Esophagus squamous epithelium (tissue), 5 donors: Measurements from ENCODE around the gene JOSD1. TPM values are rescaled to one million over a fixed set of nuclear protein-coding genes. Genes with fewer than 3 reads are reported as not detected.

Experiments used
- DNase-seq: peaks from one replicate; lab custom pipeline; 2025; lab: John Stamatoyannopoulos, UW
- H3K27ac ChIP-seq, 4 donors: fragments of 200-600 bp; sonication (generic); one replicate each; pipeline ENCODE4 v1.5.1; 2016 to 2019; ENCODE audit warnings: mild to moderate bottlenecking in 1 of 4
- H3K27me3 ChIP-seq, 4 donors: fragments of 200-600 bp; sonication (generic); 1 replicate in 3 of 4; 2 replicates in 1 of 4; pipeline versions ENCODE4 v1.5.1 to v1.6.0; 2017 to 2021; ENCODE audit warnings: antibody characterized with exemption in 1 of 4
- H3K36me3 ChIP-seq, 3 donors: fragments of 200-600 bp; sonication (generic); one replicate each; pipeline ENCODE4 v1.5.1; 2016 to 2019
- H3K4me1 ChIP-seq, 3 donors: fragments of 200-600 bp; sonication (generic); one replicate each; pipeline ENCODE4 v1.5.1; 2017 to 2019
- H3K4me3 ChIP-seq, 4 donors: fragments of 200-600 bp; sonication (generic); 1 replicate in 3 of 4; 2 replicates in 1 of 4; pipeline ENCODE4 v1.5.1; 2016 to 2019; ENCODE audit warnings: mild to moderate bottlenecking in 2 of 4, moderate library complexity in 1 of 4
- H3K9me3 ChIP-seq, 3 donors: fragments of 200-600 bp; sonication (generic); one replicate each; pipeline ENCODE4 v1.5.1; 2016 to 2019
- POLR2A ChIP-seq, 4 donors: fragments of 450-650 bp; IDR thresholded peaks; one replicate each; pipeline ENCODE4 v1.6.1; 2017; ENCODE audit warnings: antibody characterized with exemption in 4 of 4, mild to moderate bottlenecking in 4 of 4, moderate library complexity in 3 of 4
- WGBS, 2 donors: methylation state at CpG; one replicate each; pipeline ENCODE4 v1.1.5; 2018; 5-methylcytosine and 5-hydroxymethylcytosine counted together
- intact Hi-C: fragments of 100-400 bp; cut with DNase I; formaldehyde crosslinking; loops from one replicate; pipeline ENCODE4 v1.15.0; 2022
- total RNA-seq, 4 donors: library from RNA; depleted of rRNA; stranded (reverse); fragments of >200 nt; gene quantifications; one replicate each; pipeline ENCODE4 v1.1.0, GENCODE V29; 2016
- TF ChIP-seq, protein P1 (sequence below), 6 experiments: fragments of 450-650 bp in 4 of 6; fragments of 200-600 bp in 2 of 6; sonication (generic) in 2 of 6; IDR thresholded peaks; one replicate each; pipeline ENCODE4 v1.5.1; 2016 to 2019; ENCODE audit warnings: antibody characterized with exemption in 6 of 6, mild to moderate bottlenecking in 4 of 6, moderate library complexity in 4 of 6
- donor health status: DM: yes; HTN: yes; CAD: no.

Gene JOSD1
- total RNA-seq, result 10 to 100 TPM; 27.8 to 48.8 (median 33.1) TPM

DNA sequence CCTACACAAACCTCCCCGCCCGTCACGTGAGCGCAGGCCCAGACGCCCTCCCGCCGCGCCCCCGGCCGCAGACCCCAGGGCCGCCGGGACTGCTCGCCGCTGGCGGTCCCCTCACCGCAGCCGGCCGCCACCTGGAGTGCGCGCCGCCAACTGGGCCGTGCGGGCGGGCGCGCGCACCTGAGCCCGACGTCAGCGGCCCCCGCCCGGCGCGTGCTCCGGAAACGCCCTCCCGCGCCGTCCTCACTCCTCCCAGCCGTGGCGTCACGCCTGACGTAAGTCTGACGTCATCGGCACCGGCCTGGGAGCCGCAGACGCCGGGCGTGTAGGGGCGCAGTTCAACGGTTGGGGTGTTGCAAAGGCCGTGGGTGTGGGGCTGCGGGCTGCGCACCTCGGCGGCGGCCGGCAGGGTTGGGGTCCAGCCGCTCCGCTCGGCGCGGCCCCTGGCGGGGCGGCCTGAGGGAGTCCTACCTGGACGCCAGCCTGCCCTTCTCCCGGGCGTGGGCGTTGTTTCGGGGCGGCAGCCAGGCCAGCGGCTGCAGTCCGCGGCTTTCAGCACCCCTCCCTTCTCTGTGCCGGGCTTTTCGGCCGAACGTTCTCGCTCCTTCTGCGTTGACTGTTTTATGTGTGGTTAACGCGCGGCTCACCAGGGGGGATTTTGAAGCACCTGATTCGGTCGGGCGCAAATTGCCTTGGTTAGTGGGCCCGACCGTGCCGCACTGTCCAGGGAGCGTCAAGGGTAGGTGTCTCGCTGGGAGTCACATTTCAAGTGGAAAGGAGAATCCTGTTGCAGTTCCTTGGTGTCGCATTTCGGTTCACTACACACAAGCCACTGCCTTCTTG is at the start of gene JOSD1:
JOSD1 (minus strand) TSS at position 155 of the 840 bp plus-strand sequence. CDS start 956 bp downstream, outside the sequence.
- Histone ChIP-seq H3K27ac (peak within 1 kb of the TSS; percentile 96 to 99 (median 99)), H3K36me3 (no peaks in the 10 kb centered on the region), H3K9me3 (no peaks in the 10 kb centered on the region), H3K4me3 (peak within 1 kb of the TSS; percentile 59 to 84 (median 75)), H3K4me1 (peaks cover 44 to 62% (median 48%) of the 10 kb centered on the region in 3 donors), H3K27me3 (no peaks in the 10 kb centered on the region)
- 0 to 1% methylated on average over 2 to 25 of the region's 94 CpGs for WGBS, 2 donors
- DNase-seq, result peak; percentile 58
- peak in 3 of 4 donors; percentile 94 to 100 (median 100) for TF ChIP-seq POLR2A (IDR thresholded peaks at IDR 0.05)
- TF ChIP-seq, protein P1, sequence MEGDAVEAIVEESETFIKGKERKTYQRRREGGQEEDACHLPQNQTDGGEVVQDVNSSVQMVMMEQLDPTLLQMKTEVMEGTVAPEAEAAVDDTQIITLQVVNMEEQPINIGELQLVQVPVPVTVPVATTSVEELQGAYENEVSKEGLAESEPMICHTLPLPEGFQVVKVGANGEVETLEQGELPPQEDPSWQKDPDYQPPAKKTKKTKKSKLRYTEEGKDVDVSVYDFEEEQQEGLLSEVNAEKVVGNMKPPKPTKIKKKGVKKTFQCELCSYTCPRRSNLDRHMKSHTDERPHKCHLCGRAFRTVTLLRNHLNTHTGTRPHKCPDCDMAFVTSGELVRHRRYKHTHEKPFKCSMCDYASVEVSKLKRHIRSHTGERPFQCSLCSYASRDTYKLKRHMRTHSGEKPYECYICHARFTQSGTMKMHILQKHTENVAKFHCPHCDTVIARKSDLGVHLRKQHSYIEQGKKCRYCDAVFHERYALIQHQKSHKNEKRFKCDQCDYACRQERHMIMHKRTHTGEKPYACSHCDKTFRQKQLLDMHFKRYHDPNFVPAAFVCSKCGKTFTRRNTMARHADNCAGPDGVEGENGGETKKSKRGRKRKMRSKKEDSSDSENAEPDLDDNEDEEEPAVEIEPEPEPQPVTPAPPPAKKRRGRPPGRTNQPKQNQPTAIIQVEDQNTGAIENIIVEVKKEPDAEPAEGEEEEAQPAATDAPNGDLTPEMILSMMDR (IDR thresholded peaks at IDR 0.05), result peak in 2 of 6 experiments; percentile 19 to 36
- intact Hi-C loops, result no loop called here

DNA sequence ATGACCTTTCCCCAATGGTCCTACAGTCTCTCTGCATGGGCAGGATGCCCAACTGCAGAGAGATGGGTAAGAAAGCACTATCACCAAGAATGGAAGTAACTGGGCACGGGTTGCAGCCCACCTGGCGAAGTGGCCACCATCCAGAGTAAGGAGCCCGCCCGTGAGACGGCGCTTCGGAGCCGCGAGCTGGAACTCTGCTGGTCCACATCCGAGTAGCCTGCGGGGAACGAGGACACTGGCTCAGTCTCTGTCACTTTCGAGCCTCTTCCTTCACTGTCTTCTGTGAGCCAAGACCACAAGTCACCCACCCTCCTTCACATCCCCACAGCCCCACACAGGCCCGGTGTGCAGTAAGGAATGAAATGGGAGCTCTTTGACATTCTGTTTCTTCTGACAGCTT is 49.4 kb upstream of the JOSD1 start:
- Histone ChIP-seq H3K27me3 (no peaks in the 10 kb centered on the region), H3K36me3 (peaks cover 48 to 86% (median 63%) of the 10 kb centered on the region in 3 donors), H3K27ac (peak overlapping the region in 1 of 4 donors; percentile 70), H3K9me3 (no peaks in the 10 kb centered on the region), H3K4me3 (no peak overlapping the region), H3K4me1 (peaks cover 43 to 78% (median 52%) of the 10 kb centered on the region in 3 donors)
- intact Hi-C loops, result no loop called here
- DNase-seq, result no peak
- TF ChIP-seq, protein P1 (IDR thresholded peaks at IDR 0.05), result no peak
- TF ChIP-seq POLR2A (IDR thresholded peaks at IDR 0.05), result no peak
- WGBS, 2 donors, result 93 to 96% methylated on average over 9 to 13 of the region's 14 CpGs

DNA sequence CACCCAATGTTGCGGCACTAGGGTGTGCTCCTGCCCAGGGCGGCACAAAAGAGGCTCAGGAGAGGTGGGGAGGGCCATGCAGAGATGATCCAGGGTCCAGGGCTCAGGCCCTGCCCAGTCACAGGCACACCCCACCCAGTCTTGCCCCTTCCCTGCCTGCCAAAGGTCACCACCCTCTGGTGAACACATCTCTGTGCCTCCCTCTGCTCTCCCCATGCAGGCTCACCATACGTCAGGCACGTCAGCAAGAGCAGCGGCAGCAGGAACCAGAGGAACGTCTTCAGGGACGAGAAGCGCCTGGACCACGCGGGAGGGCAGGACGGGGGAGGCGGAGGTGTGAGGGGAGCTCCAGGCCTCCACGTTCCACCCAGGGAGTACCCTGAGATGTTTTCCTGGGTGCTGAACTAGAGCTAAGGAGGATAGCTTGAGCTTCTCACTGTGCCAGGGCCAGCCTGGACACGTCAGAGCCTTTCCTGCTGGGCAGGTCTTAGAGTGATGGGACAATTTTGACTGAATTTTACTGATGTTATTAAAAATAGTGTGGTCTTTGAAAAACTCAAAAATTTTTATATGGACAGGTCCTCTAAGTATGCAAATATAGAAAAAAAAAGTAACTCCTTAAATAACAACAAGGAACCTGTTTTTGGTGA is 47.9 kb upstream of the JOSD1 start:
- Histone ChIP-seq H3K4me1 (peaks cover 33 to 68% (median 47%) of the 10 kb centered on the region in 3 donors), H3K4me3 (no peak overlapping the region), H3K27me3 (no peaks in the 10 kb centered on the region), H3K27ac (peak overlapping the region; percentile 29 to 70 (median 68)), H3K36me3 (peaks cover 54 to 100% (median 71%) of the 10 kb centered on the region in 3 donors), H3K9me3 (no peaks in the 10 kb centered on the region)
- 43 to 46% methylated on average over 3 to 7 of the region's 14 CpGs for WGBS, 2 donors
- intact Hi-C loops, result loop anchor here (5.0 kb wide), 1 partner anchor 41 kb away; the partner anchor contains the start of gene GTPBP1
- no peak for TF ChIP-seq POLR2A (IDR thresholded peaks at IDR 0.05)
- TF ChIP-seq, protein P1 (IDR thresholded peaks at IDR 0.05), result no peak
- no peak for DNase-seq

DNA sequence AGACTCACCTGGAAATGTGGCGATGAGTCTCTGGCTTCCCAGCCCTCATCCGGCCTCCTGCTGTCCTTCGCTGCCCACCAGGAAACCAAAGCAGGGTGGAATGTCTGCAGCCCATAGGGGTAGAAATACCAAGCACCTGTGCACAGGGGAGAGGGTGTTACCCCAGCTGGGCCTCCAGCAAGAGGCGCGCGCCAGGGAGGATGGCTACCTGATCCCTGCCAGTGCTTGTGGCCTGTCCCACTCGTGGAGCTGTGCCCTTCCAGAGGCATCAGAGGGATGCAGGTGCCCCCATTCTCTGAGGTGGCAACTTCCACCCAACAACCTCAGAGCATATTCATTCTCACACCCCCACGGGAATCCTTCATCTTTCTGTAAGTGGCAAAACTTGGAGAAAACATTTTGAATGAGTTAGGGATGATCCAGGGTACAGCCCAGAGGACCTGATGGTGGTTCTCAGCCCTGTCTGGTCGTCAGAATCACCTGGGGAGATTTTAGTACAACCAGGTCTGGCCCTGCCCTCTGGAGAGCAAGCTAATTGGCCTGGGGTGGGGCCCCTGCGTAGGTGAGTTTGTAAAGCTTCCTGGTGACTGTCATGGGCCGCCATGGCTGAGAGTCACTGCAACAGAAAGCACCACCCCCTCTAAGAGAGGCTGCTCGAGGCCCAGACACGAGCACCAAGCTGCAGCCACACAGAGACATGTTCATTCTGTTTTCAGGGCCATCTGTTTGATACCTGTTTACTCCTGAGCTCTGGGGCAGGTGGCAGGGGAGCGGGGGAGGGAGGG is 45.1 kb upstream of the JOSD1 start:
- intact Hi-C loops, result loop anchor here (5.0 kb wide), 1 partner anchor 39 kb away; the partner anchor contains the start of gene GTPBP1
- 97 to 98% methylated on average over 5 to 6 of the region's 14 CpGs for WGBS, 2 donors
- Histone ChIP-seq H3K4me1 (peaks cover 12 to 41% (median 20%) of the 10 kb centered on the region in 3 donors), H3K27ac (no peak overlapping the region), H3K36me3 (peaks cover 74 to 100% (median 78%) of the 10 kb centered on the region in 3 donors), H3K4me3 (no peak overlapping the region), H3K27me3 (no peaks in the 10 kb centered on the region), H3K9me3 (no peaks in the 10 kb centered on the region)
- DNase-seq, result no peak
- TF ChIP-seq, protein P1 (IDR thresholded peaks at IDR 0.05), result no peak
- no peak for TF ChIP-seq POLR2A (IDR thresholded peaks at IDR 0.05)
